Measurements from ENCODE around the gene TTC9. TPM values are rescaled to one million over a fixed set of nuclear protein-coding genes. Genes with fewer than 3 reads are reported as not detected.

The TTC9 gene
- total RNA-seq, 1 experiment from 2014 or later, result 0.49 TPM

GRCh38 chr14:70643967-70644366 is 2.3 kb downstream of the TTC9 start:
- ChIA-PET POLR2A (no interaction called here), CTCF (no interaction called here)
- no peak for DNase-seq (ENCODE audit: low read depth, low spot score)
- H3K27me3 ChIP-seq (ENCODE audit: control insufficient read depth, insufficient read depth, low read length), result peaks cover 19% of the 10 kb centered on the region
- ATAC-seq, result no peak
- TF ChIP-seq SIN3A (IDR thresholded peaks at IDR 0.05; ENCODE audit: borderline replicate concordance, insufficient read depth, low read depth, low read length) (no peak), POLR2AphosphoS5 (IDR thresholded peaks at IDR 0.05; ENCODE audit: low read depth, low read length) (no peak), REST (IDR thresholded peaks at IDR 0.05; ENCODE audit: insufficient read depth in 1 of 2, low read depth in 2 of 2, low read length in 1 of 2) (no peak), TCF7L2 (IDR thresholded peaks at IDR 0.05; ENCODE audit: low read depth, low read length) (no peak)
- TF ChIP-seq, protein P1, sequence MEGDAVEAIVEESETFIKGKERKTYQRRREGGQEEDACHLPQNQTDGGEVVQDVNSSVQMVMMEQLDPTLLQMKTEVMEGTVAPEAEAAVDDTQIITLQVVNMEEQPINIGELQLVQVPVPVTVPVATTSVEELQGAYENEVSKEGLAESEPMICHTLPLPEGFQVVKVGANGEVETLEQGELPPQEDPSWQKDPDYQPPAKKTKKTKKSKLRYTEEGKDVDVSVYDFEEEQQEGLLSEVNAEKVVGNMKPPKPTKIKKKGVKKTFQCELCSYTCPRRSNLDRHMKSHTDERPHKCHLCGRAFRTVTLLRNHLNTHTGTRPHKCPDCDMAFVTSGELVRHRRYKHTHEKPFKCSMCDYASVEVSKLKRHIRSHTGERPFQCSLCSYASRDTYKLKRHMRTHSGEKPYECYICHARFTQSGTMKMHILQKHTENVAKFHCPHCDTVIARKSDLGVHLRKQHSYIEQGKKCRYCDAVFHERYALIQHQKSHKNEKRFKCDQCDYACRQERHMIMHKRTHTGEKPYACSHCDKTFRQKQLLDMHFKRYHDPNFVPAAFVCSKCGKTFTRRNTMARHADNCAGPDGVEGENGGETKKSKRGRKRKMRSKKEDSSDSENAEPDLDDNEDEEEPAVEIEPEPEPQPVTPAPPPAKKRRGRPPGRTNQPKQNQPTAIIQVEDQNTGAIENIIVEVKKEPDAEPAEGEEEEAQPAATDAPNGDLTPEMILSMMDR (IDR thresholded peaks at IDR 0.05), result no peak
- H3K9me3 ChIP-seq (ENCODE audit: control insufficient read depth, insufficient read depth, low read depth, low read length), result no peaks in the 10 kb centered on the region
- in situ Hi-C loops (cut with HindIII; ENCODE audit: low pct_unique_long_range_greater_than_20kb, low sequenced_read_pairs) (no loop called here), intact Hi-C loops (cut with micrococcal nuclease; ENCODE audit: unreplicated experiment) (no loop called here)
- no TSS peak for BruUV-seq (replicated peaks)
- no peak overlapping the region for H3K27ac ChIP-seq (ENCODE audit: low read length)
- no peaks in the 10 kb centered on the region for H3K36me3 ChIP-seq (ENCODE audit: control insufficient read depth, insufficient read depth, low read length)
- H3K4me1 ChIP-seq (ENCODE audit: control insufficient read depth, insufficient read depth, low read length), result no peaks in the 10 kb centered on the region
- no peak overlapping the region for H3K4me3 ChIP-seq (ENCODE audit: low read depth in 2 of 2, low read length in 2 of 2)

GRCh38 chr14:70645892-70646291 is 4.2 kb downstream of the TTC9 start:
- Histone ChIP-seq H3K27ac (ENCODE audit: low read length) (no peak overlapping the region), H3K27me3 (ENCODE audit: control insufficient read depth, insufficient read depth, low read length) (peaks cover 9% of the 10 kb centered on the region), H3K4me1 (ENCODE audit: control insufficient read depth, insufficient read depth, low read length) (no peaks in the 10 kb centered on the region), H3K9me3 (ENCODE audit: control insufficient read depth, insufficient read depth, low read depth, low read length) (no peaks in the 10 kb centered on the region), H3K4me3 (ENCODE audit: low read depth in 2 of 2, low read length in 2 of 2) (no peak overlapping the region), H3K36me3 (ENCODE audit: control insufficient read depth, insufficient read depth, low read length) (no peaks in the 10 kb centered on the region)
- DNase-seq (ENCODE audit: low read depth, low spot score) (no peak), ATAC-seq (no peak)
- ChIA-PET POLR2A (no interaction called here), CTCF (no interaction called here)
- intact Hi-C loops (cut with micrococcal nuclease; ENCODE audit: unreplicated experiment) (no loop called here), in situ Hi-C loops (cut with HindIII; ENCODE audit: low pct_unique_long_range_greater_than_20kb, low sequenced_read_pairs) (no loop called here)
- BruUV-seq (replicated peaks), result no TSS peak
- no peak for TF ChIP-seq SIN3A (IDR thresholded peaks at IDR 0.05; ENCODE audit: borderline replicate concordance, insufficient read depth, low read depth, low read length)
- no peak for TF ChIP-seq REST (IDR thresholded peaks at IDR 0.05; ENCODE audit: insufficient read depth in 1 of 2, low read depth in 2 of 2, low read length in 1 of 2)
- TF ChIP-seq, protein P1 (IDR thresholded peaks at IDR 0.05), result no peak
- no peak for TF ChIP-seq TCF7L2 (IDR thresholded peaks at IDR 0.05; ENCODE audit: low read depth, low read length)
- TF ChIP-seq POLR2AphosphoS5 (IDR thresholded peaks at IDR 0.05; ENCODE audit: low read depth, low read length), result no peak

All from Panc1 (cell line).